Smooth muscle cell (in vitro differentiated cells): ENCODE measurements around the gene CTNNA2. TPM values are rescaled to one million over a fixed set of nuclear protein-coding genes. Genes with fewer than 3 reads are reported as not detected.

Experiments used
- DNase-seq: peaks from one replicate; lab custom pipeline; 2025; ENCODE audit not compliant: unreplicated experiment; lab: John Stamatoyannopoulos, UW
- H2AFZ ChIP-seq: fragments of 200-600 bp; sonication (generic); 2 replicates; pipeline ENCODE4 v1.6.0; 2016; ENCODE audit warnings: antibody characterized with exemption, low read depth, mild to moderate bottlenecking
- H3F3A ChIP-seq: fragments of 200-600 bp; sonication (generic); 2 replicates; pipeline ENCODE4 v1.6.0; 2017; ENCODE audit warnings: antibody characterized with exemption, low read depth
- H3K27ac ChIP-seq: fragments of 200-600 bp; sonication (generic); 2 replicates; pipeline ENCODE4 v1.5.1; 2016; ENCODE audit warnings: low read depth, mild to moderate bottlenecking
- H3K27me3 ChIP-seq: fragments of 200-600 bp; sonication (generic); 2 replicates; pipeline ENCODE4 v1.6.1; 2016; ENCODE audit warnings: low read depth, mild to moderate bottlenecking
- H3K36me3 ChIP-seq: fragments of 200-600 bp; sonication (generic); 2 replicates; pipeline ENCODE4 v1.5.1; 2016; ENCODE audit warnings: low read depth
- H3K4me1 ChIP-seq: fragments of 200-600 bp; sonication (generic); 2 replicates; pipeline ENCODE4 v1.5.1; 2016; ENCODE audit warnings: low read depth
- H3K4me2 ChIP-seq: fragments of 200-600 bp; sonication (generic); 2 replicates; pipeline ENCODE4 v1.6.0; 2016; ENCODE audit warnings: mild to moderate bottlenecking
- H3K4me3 ChIP-seq: fragments of 200-600 bp; sonication (generic); 2 replicates; pipeline ENCODE4 v1.5.1; 2016; ENCODE audit warnings: mild to moderate bottlenecking
- H3K79me2 ChIP-seq: fragments of 200-600 bp; sonication (generic); 2 replicates; pipeline ENCODE4 v1.6.0; 2016; ENCODE audit warnings: low read depth, mild to moderate bottlenecking
- H3K9ac ChIP-seq: fragments of 200-600 bp; sonication (generic); 2 replicates; pipeline ENCODE4 v1.6.0; 2016; ENCODE audit warnings: low read depth
- H3K9me3 ChIP-seq: fragments of 200-600 bp; sonication (generic); replicated peaks from 2 replicates; pipeline ENCODE4 v1.5.1; 2016; ENCODE audit warnings: low read depth
- H4K20me1 ChIP-seq: fragments of 200-600 bp; sonication (generic); 2 replicates; pipeline ENCODE4 v1.6.0; 2016; ENCODE audit warnings: low read depth
- WGBS: methylation state at CpG from one replicate; pipeline ENCODE4 v1.1.7; 2016; ENCODE audit warnings: low lambda C conversion rate; 5-methylcytosine and 5-hydroxymethylcytosine counted together
- polyA plus RNA-seq: library from polyadenylated mRNA; unstranded; fragments of >200 nt; fragmentation: Nextera tagmentation; extraction: Ambion mirVana; gene quantifications from 2 replicates; pipeline ENCODE4 v1.2.1, GENCODE V29; 2016
- total RNA-seq: library from RNA; depleted of rRNA; stranded (reverse); fragments of >200 nt; gene quantifications from 2 replicates; pipeline ENCODE4 v1.2.3, GENCODE V29; 2014
- TF ChIP-seq, protein P1 (sequence below): fragments of 200-600 bp; sonication (generic); IDR thresholded peaks from 2 replicates; pipeline ENCODE4 v1.5.1; 2017; ENCODE audit warnings: borderline replicate concordance, mild to moderate bottlenecking, antibody characterized with exemption; ENCODE audit not compliant: insufficient read depth, poor library complexity, severe bottlenecking

The CTNNA2 gene
- total and polyA plus RNA-seq, 2 experiments from 2014 or later: not detected

DNA sequence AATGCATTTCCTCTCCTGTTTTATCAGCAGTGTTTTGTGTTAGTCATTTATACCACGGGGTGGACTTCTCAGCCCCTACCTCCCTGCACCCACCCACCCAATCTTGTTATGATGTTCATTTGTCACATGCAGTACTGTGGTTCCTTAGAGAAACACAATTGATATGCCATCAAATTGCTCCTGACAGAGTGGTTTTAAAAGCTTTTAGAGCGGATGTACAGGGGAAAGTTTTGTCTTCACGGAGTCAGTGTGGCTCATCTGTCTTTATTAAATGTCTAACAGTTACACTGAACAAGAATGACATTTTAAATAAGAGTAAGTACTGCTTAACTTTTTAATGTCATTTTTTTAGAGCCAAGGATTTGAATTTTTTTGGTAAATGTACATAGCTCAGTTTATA, 634.8 kb downstream of the CTNNA2 start:
- Histone ChIP-seq H3K9me3 (no peaks in the 10 kb centered on the region), H3K36me3 (no peaks in the 10 kb centered on the region), H3F3A (peaks cover 15% of the 10 kb centered on the region), H3K27me3 (no peaks in the 10 kb centered on the region), H4K20me1 (no peaks in the 10 kb centered on the region), H2AFZ (no peak overlapping the region), H3K4me2 (no peak overlapping the region), H3K4me3 (no peak overlapping the region), H3K9ac (no peak overlapping the region), H3K79me2 (no peaks in the 10 kb centered on the region), H3K27ac (no peak overlapping the region), H3K4me1 (peaks cover 9% of the 10 kb centered on the region)
- DNase-seq: no peak
- 55% methylated on average over 3 of the region's 3 CpGs for WGBS
- TF ChIP-seq, protein P1, sequence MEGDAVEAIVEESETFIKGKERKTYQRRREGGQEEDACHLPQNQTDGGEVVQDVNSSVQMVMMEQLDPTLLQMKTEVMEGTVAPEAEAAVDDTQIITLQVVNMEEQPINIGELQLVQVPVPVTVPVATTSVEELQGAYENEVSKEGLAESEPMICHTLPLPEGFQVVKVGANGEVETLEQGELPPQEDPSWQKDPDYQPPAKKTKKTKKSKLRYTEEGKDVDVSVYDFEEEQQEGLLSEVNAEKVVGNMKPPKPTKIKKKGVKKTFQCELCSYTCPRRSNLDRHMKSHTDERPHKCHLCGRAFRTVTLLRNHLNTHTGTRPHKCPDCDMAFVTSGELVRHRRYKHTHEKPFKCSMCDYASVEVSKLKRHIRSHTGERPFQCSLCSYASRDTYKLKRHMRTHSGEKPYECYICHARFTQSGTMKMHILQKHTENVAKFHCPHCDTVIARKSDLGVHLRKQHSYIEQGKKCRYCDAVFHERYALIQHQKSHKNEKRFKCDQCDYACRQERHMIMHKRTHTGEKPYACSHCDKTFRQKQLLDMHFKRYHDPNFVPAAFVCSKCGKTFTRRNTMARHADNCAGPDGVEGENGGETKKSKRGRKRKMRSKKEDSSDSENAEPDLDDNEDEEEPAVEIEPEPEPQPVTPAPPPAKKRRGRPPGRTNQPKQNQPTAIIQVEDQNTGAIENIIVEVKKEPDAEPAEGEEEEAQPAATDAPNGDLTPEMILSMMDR: no peak

DNA sequence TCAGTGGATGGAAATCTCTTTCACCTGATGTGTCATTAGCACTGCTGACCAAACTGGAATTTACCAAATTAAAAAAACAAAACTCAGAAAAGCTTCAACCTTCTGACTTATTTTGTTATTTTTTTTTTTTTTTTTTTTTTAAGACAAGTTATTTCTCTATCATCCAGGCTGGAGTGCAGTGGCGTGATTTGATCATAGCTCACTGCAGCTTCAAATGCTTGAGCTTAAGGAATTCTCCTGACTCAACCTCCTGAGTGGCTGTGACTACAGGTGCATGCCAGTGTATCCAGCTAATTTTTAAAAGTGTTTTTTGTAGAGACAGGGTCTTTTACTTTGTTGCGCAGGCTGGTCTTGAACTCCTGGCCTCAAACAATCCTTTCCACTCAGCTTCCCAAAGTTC, 636.1 kb downstream of the CTNNA2 start:
- TF ChIP-seq, protein P1: no peak

DNA sequence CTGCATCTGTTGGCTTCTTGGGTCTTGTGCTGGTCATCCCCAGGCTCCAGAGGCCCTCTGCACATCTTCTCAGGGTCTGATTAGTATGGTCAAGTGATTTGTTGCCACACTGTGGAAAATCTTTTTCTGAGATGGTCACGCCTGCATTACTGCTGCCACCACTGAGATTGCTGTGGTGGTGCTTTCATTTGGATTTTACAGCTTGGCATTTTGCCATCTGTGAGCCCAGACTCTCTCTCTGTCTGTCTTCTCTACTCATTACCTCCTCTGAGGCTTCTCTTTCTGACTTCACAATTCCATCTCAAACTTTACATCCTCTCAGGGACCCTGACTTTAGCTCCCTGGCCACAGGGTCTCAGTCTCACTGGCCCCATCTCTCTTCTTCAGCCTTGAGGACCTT, 637.1 kb downstream of the CTNNA2 start:
- H3F3A ChIP-seq: peaks cover 15% of the 10 kb centered on the region
- no peak overlapping the region for H3K9ac ChIP-seq
- H3K4me1 ChIP-seq: peaks cover 15% of the 10 kb centered on the region
- 47% methylated on average over 1 of the region's 1 CpG for WGBS
- H3K9me3 ChIP-seq: no peaks in the 10 kb centered on the region
- no peaks in the 10 kb centered on the region for H3K36me3 ChIP-seq
- TF ChIP-seq, protein P1: no peak
- no peak overlapping the region for H2AFZ ChIP-seq
- H3K27me3 ChIP-seq: no peaks in the 10 kb centered on the region
- peak overlapping the region; percentile 25 for H3K4me2 ChIP-seq
- no peak overlapping the region for H3K27ac ChIP-seq
- no peaks in the 10 kb centered on the region for H4K20me1 ChIP-seq
- H3K79me2 ChIP-seq: no peaks in the 10 kb centered on the region
- no peak for DNase-seq
- H3K4me3 ChIP-seq: no peak overlapping the region

More for the DNA sequence above, 636.1 kb downstream of the CTNNA2 start:
- H3K9ac ChIP-seq: no peak overlapping the region
- no peak for DNase-seq
- peaks cover 15% of the 10 kb centered on the region for H3F3A ChIP-seq
- peaks cover 17% of the 10 kb centered on the region for H3K4me1 ChIP-seq
- H3K27ac ChIP-seq: no peak overlapping the region
- H4K20me1 ChIP-seq: no peaks in the 10 kb centered on the region
- H3K4me3 ChIP-seq: no peak overlapping the region
- WGBS: 100% methylated on average over 2 of the region's 2 CpGs
- H3K79me2 ChIP-seq: no peaks in the 10 kb centered on the region
- H3K9me3 ChIP-seq: no peaks in the 10 kb centered on the region
- H3K36me3 ChIP-seq: no peaks in the 10 kb centered on the region
- H2AFZ ChIP-seq: no peak overlapping the region
- no peaks in the 10 kb centered on the region for H3K27me3 ChIP-seq
- H3K4me2 ChIP-seq: no peak overlapping the region

DNA sequence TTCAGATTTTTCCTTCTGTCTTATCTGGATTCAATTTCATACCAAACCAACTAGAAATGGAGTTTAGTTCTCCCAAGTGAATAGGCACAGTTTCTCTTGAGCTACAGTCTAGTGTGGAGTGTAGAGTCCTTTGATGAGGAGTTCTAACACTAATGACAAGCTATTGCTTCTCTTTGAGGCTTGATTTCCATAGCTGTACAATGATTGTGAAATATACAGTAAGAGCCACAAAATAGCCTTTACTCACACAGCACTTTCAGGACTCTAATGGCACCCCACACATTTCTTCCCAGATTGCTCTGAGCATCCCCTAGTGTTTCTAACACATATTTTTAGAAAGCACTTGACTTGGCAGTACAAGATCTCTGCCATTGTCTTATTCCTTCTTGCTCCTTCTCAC, 638.4 kb downstream of the CTNNA2 start:
- H3K4me3 ChIP-seq: no peak overlapping the region
- H3K4me1 ChIP-seq: peaks cover 16% of the 10 kb centered on the region
- no peaks in the 10 kb centered on the region for H3K27me3 ChIP-seq
- H3K9ac ChIP-seq: no peak overlapping the region
- peak overlapping the region; percentile 6 for H3K4me2 ChIP-seq
- H3K36me3 ChIP-seq: no peaks in the 10 kb centered on the region
- H2AFZ ChIP-seq: peak overlapping the region; percentile 28
- DNase-seq: no peak
- H3K27ac ChIP-seq: no peak overlapping the region
- H4K20me1 ChIP-seq: no peaks in the 10 kb centered on the region
- H3K79me2 ChIP-seq: no peaks in the 10 kb centered on the region
- TF ChIP-seq, protein P1: no peak
- H3F3A ChIP-seq: peaks cover 7% of the 10 kb centered on the region
- H3K9me3 ChIP-seq: no peaks in the 10 kb centered on the region
